Activated CD4-positive, CD25-positive, alpha-beta regulatory T cell treated with anti-CD3 and anti-CD28 coated beads, Interleukin-2, amount 50 U/mL, for 16 hours (primary cell): ENCODE results near the gene AP1G2.

ENCODE experiments used
- DNase-seq: peaks from one replicate; pipeline ENCODE4 v3.0.0-alpha.2; 2020; ENCODE audit warnings: low read depth, low spot score

The AP1G2 gene

GRCh38 chr14:23570806-23571483 lies 3.4 kb upstream of the AP1G2 start:
- DNase-seq = no peak

DNA sequence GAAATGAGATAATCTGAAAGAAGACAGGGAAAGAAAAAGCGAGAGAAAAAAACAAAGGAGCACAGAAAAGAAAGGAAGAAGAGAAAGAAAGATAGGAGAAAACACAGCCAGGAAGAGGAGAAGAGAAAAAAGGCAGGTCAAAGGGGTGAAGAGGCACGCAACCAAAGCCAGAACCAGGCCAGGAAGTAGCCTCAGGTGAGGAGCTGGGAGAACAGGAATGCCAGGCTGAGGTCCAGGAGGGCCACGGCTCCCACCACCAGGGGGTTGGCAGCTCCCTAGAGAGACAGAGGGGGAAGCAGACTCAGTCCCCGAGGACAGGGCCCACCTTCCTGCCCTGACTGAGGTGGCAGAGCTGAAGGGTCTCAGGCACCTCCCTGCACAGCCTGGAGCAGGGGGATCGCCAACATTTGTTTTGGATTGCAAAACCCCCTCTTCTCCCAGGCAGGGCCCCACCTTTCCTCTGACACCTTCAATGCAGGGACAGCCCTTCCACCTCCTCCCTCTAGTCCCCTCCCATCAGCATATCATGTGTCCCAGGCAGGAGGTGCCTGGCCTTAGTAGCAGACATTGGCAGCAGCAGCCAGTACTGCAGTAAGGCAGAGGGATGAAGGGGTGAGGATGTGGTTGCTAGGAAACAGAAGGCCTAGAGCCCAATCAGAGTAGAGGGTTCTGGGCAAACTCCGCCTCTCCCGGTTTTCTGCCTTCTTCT lies 2.0 kb upstream of the AP1G2 start:
- DNase-seq = no peak

- no peak for DNase-seq
Measured at GRCh38 chr14:23568600-23569331, 1.2 kb upstream of the AP1G2 start.

DNA sequence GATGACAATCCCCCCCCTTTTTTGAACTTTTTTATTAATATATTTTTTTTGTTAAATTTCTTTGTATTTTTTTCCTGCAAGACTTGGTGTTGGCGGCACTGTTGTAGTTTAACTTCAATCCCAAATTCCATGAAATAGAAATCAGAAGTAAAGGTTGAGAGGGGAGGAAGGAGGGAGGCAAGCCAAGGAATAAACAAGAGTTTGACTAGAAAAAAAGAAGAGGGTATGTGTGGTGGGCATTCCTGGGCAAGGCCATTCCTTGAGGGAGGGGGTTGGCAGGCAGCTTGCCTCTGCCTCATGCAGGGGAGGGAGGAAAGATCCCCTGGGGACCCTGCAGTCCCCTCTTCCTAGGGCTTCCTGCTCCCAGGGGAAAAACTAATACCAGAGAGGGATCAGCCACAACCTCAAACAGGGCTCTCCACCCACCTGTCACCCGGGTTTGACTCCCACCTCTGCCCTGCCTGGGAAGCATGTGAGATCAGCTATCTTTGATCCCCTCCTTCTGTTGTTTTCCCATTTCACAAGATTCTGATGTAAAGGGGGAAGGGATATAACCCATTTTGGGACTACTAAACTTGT lies 519 bp upstream of the AP1G2 start:
- DNase-seq = no peak

DNA sequence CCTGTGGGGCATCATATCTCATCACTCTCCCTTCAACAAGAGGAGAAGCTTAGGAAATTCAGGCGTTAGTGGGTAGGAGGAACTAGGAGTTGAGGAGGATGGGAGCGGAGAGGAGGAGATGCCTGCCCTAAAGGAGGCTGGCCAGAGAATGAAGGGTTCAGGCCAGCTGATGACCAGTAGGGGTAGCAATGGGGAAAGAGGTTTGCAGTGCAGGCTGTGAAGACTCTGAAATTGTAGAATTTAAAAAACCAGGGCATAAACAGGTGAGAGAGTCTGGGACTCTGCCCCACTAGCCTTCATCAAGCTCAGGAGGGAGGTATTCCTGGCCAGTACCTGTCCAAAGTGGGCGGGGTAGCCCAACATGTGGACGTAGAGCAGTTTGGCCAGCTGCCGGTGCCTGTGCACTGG lies 809 bp downstream of the AP1G2 start:
- no peak for DNase-seq

DNA sequence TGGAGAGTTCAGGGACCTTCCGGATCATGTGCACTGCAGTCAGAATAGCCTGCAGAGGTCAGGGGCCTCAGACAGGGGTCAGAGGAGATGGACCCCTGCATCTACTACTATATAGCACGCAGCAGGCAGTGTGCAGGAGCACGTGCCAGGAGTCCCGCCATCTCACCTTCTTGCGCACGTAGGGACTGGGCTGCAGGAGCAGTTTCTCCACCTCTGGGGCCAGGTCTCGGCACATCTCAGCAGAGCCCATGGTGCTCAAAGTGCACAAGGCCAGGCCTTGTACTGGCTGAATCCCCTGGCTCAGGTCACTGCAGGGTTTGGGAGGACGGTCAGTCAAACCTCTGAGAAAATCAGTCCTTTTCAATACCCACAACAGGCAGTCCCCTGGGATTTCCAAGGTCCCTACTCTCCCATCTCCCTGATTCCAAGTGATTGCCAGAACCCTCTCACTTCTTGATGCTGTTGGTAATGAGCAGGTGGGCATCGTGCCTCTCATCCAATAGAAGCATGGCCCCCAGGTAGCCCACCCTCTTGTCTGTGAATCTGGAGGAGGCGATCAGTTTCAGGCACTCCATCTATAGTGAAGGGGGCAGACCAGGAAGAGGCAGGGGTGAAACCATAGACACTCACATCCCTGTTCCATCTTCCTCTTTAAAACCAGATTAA lies 1.3 kb downstream of the AP1G2 start:
- DNase-seq = no peak

DNA sequence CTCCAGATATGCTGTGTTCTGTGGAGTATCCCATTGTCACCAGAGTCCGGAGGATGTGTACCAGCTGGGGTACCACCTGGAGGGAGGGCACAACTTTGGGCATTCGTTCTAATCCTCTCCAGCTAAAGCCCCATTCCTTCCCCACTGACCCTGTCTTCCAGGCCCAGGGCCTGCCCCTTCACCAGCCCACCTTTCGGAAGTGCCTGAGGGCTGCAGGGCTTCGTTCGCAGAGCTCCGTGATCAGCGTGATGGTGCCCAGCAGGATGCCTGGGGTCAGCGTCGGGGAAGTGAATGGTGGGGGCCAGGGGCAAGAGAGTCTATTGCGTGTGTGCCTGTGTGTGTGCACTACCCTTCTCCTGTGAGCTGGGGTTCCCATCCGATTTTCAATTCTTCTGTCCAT lies 2.0 kb downstream of the AP1G2 start:
- no peak for DNase-seq

DNA sequence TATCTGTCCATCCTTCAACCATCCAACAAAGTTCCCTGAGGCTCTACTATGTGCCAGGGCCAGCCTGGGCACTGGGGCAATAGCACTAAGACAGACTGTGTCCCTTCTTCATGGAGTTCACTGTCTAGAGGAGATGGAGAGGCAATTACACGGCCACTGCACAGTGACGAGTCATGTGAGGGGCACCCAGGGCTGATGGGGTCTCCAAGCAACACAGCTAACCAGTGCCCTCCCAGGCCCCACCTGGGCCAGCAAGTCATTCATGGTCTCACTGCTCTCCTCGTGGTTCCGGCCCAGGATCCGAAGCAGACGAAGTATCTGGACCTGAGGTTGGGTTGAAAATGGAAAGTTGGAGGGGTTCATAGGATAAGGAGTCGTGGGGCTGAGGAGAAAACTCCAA lies 2.7 kb downstream of the AP1G2 start:
- no peak for DNase-seq

GRCh38 chr14:23564181-23564812 lies 3.3 kb downstream of the AP1G2 start:
- no peak for DNase-seq

DNA sequence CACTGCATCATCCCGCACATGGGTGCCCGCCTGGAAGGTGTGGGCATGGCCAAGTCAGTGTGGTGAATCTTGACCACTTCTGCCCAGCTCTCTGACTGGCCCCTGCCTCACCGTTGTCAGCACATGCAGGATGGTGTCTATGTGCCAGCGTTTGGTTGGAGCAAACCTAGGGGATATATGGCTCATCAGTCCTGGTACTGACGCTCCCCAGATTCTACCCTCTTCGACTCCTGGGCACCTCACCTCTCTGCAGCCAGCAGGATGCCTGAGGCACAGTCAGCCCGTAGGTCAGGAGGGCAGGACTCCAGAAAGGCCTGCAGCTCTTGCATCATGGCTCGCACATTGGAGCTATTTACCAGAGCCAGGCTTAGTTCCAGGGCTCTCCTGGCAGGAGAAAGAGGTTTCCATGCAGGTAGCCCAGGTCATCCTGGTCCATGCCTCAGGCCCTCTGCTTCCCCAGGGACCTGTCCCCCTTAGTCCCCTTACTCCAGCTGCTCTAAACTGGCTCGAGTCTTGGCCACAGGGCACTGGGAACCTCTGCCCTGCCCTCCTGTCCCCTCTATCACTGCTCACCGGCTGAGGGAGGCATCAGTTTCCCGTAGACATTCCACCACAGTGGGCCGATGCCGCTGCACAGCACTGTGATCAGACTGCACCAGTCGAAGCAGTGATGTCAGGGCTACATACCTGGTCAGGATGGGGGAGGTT lies 4.0 kb downstream of the AP1G2 start:
- DNase-seq = no peak

GRCh38 chr14:23562822-23563472 lies 4.6 kb downstream of the AP1G2 start:
- DNase-seq = peak; percentile 11

DNA sequence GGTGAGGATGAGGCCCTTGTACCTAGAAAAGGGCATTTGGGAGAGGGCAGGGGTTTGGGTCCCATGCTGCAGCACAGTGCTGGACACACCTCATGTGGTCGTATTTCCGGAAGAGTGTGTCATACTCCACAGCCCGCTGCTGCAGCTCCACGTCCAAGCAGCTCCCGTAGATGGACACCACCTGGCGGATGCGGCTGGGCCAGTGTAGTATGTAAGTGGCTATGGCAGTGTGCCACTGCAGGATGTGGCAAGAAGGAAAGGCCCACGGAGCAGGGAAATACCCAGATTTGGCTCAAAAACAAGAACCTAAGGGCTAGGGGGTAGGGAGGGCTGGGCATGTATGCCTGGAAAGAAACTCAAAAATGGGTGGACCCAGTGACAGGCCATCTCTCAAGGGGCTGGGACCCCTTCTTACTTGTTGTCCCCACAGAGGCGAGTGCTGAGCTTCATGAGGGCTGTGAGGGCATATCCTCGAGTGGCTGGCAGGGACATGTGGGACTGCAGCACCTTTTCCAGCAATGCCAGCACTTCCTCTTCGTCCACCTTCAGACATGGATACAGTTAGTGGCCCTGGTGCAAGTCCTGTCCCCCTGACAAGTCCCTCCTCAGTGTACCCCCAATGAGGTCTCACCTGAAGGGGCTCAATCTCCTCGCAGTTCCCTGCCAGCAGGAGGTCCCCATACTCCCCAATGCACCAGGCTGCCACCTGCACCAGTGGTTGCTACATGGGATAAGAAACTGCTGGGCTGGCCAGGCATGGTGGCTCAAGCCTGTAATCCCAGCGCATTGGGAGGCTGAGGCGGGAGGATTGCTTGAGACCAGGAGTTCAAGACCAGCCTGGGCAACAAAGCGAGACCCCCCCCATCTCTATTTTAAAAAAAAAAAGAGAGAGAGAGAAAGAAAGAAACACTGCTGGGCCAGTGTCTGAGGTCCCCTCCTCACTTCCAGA lies 5.4 kb downstream of the AP1G2 start:
- no peak for DNase-seq

- no peak for DNase-seq
Measured at GRCh38 chr14:23561259-23561658, 6.3 kb downstream of the AP1G2 start.

DNA sequence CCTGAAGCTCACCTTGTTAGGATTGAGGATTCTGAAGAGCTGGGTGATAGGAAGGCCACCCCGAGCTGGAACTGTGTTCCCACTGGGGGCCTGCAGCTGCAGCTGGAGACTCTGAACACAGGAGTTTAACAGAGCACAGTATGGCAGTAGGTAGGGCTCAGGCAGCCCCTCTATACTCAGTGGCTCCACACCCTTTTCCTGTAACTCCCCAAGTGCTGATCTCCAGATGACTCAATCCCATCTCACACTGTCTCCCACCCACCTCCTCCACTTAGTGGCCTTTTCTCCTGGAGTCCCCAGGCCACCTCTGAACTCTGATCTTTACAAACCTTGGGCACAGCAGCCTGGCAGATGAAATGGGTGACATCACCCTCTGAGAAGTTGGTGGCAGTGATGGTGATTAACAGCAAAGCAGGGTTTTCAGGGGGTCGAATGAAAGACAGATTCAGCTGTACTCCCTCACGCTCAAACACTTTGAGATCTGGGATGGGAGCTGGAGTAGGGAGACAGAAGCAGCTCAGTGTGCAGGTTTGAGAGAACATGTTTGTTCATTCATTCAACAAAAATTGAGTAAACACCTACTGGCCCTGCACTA lies 7.6 kb downstream of the AP1G2 start:
- no peak for DNase-seq

DNA sequence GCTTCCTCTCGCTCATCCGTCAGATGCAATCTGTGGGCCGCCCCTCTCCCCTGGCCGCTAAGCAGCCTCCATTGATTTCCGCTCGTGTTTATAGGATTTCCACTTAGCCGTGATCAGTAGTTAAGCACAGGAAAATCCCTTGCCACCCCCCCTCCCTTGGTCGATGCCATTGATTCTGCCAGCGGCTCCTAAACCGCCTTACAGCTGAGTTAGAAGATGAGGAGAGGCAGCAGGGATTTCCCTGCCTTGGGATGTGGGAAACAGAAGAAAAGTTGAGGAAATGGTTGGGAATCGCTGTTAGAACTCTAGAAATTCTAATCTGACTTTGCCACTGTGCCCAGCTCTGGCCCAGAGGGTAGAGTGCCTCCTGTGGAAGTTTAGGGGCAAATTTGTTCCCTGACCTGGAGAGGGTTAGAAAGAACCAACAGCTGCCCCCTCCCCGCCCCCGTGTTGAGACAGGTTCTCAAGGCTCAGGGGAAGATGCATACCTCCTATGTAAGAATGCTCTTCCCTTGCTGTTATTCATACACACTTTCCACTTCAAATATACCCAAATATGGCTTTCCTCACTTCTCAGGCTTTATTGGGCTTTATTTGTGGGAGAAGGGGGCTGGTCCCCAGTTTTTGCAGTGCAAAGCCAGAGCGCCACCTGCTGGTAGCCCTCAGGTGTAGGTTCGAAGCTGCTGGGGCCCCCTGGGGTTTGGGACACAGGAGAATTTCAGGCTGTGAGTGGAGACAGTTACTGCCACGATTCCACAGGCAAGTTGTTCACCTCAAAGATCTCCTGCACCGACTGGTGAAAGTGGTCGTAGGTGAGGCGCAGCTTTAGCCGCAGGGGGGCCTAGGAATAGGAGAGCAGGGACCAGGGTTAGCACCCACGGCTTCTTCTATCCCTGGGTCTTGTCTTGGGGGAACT lies 8.3 kb downstream of the AP1G2 start:
- DNase-seq = peak; percentile 41

GRCh38 chr14:23558346-23559009 lies 9.1 kb downstream of the AP1G2 start:
- DNase-seq = no peak

DNA sequence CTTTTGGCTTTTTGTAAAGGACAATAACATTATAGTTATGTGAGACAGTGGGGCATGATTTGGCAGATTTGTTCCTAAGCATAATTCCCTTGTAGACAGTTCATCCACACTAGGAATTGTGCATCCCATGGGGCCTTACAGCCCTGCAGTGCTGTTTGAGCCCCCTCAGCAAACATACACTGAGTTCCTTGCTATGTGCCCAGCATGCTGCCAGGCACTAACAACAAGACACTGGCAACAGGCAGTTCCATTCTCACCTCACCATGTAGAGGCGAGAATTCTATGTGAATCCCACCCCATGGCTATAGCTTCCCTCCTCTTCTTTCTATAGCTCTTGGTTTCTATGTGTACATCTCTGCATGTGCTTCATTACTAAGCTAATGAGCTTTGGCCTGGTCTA lies 9.6 kb downstream of the AP1G2 start:
- no peak for DNase-seq
